Kidney epithelial cell (primary cell): ENCODE measurements around the gene MLST8. TPM values are rescaled to one million over a fixed set of nuclear protein-coding genes. Genes with fewer than 3 reads are reported as not detected.

Experiments used
- DNase-seq: peaks from one replicate; pipeline ENCODE4 v3.0.0-alpha.2; 2010; ENCODE audit warnings: low read depth
- H3K27me3 ChIP-seq: 2 replicates; pipeline ENCODE4 v1.6.0; 2011; ENCODE audit warnings: low read length; ENCODE audit not compliant: control insufficient read depth, insufficient read depth
- H3K36me3 ChIP-seq: 2 replicates; pipeline ENCODE4 v1.5.1; 2011; ENCODE audit warnings: low read length; ENCODE audit not compliant: control insufficient read depth, insufficient read depth
- H3K4me3 ChIP-seq: 2 replicates; pipeline ENCODE4 v1.5.1; 2011; ENCODE audit warnings: low read depth, mild to moderate bottlenecking, control low read depth, low read length
- total RNA-seq: library from RNA; depleted of rRNA; stranded (reverse); fragments of >200 nt; gene quantifications from 2 replicates; pipeline ENCODE4 v1.2.3, GENCODE V29; 2015
- TF ChIP-seq, protein P1 (sequence below): IDR thresholded peaks from 2 replicates; pipeline ENCODE4 v1.5.1; 2011; ENCODE audit warnings: mild to moderate bottlenecking, moderate library complexity, low read length, control low read depth, inconsistent platforms; ENCODE audit not compliant: insufficient read depth, poor library complexity, severe bottlenecking

Gene MLST8
- total RNA-seq, 1 donor from 2014 or later: 77.2 TPM

DNA sequence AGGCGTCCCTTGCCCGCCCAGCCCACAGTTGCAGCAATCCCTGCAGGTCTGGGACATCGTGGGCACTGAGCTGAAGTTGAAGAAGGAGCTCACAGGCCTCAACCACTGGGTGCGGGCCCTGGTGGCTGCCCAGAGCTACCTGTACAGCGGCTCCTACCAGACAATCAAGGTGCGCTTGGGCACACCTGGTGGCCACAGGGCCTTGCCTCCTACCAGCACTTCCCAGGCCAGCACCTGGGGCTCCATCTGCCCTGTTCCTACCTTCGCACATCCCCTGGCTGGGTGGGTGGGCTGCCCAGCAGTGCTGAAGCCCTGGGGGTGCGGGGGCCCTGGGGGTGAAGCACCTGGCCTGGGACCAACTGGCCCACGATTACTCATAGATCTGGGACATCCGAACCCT is 29.8 kb upstream of the MLST8 start:
- H3K36me3 ChIP-seq: peaks cover 4% of the 10 kb centered on the region
- TF ChIP-seq, protein P1, sequence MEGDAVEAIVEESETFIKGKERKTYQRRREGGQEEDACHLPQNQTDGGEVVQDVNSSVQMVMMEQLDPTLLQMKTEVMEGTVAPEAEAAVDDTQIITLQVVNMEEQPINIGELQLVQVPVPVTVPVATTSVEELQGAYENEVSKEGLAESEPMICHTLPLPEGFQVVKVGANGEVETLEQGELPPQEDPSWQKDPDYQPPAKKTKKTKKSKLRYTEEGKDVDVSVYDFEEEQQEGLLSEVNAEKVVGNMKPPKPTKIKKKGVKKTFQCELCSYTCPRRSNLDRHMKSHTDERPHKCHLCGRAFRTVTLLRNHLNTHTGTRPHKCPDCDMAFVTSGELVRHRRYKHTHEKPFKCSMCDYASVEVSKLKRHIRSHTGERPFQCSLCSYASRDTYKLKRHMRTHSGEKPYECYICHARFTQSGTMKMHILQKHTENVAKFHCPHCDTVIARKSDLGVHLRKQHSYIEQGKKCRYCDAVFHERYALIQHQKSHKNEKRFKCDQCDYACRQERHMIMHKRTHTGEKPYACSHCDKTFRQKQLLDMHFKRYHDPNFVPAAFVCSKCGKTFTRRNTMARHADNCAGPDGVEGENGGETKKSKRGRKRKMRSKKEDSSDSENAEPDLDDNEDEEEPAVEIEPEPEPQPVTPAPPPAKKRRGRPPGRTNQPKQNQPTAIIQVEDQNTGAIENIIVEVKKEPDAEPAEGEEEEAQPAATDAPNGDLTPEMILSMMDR: no peak
- DNase-seq: no peak
- H3K27me3 ChIP-seq: peaks cover 3% of the 10 kb centered on the region
- H3K4me3 ChIP-seq: no peak overlapping the region

DNA sequence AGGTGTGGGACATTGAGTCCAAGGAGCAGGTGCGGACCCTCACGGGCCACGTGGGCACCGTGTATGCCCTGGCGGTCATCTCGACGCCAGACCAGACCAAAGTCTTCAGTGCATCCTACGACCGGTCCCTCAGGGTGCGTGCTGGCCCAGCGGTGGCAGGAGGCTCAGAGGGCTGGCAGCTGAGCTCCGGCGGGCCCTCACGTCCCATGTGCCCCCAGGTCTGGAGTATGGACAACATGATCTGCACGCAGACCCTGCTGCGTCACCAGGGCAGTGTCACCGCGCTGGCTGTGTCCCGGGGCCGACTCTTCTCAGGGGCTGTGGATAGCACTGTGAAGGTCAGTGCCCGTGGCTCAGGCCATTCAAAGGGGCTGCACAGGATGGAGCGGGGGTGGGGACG is 29.2 kb upstream of the MLST8 start:
- TF ChIP-seq, protein P1: no peak
- peaks cover 4% of the 10 kb centered on the region for H3K36me3 ChIP-seq
- no peak overlapping the region for H3K4me3 ChIP-seq
- DNase-seq: no peak
- H3K27me3 ChIP-seq: peaks cover 3% of the 10 kb centered on the region

DNA sequence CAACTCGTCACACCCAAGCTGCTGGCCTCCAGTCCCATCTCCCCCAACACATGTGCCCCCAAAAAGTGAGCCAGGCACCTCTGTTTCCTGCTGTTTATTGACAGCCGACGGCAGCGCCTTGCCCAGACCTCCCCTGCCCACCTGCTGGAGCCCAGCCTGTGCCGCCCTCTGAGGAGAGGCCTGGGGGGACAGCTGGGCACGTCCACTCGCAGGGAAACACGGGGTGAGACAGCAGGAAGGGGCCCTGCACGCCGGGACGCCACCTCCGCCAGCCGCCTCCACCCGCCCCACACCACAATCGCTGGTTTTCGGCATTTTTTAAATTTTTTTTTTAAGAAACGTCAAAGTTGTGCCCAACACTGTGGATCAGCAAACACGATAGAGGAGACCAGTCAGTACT is 28.2 kb upstream of the MLST8 start:
- Histone ChIP-seq H3K4me3 (no peak overlapping the region), H3K27me3 (peaks cover 3% of the 10 kb centered on the region), H3K36me3 (peaks cover 4% of the 10 kb centered on the region)
- TF ChIP-seq, protein P1: no peak
- DNase-seq: no peak

DNA sequence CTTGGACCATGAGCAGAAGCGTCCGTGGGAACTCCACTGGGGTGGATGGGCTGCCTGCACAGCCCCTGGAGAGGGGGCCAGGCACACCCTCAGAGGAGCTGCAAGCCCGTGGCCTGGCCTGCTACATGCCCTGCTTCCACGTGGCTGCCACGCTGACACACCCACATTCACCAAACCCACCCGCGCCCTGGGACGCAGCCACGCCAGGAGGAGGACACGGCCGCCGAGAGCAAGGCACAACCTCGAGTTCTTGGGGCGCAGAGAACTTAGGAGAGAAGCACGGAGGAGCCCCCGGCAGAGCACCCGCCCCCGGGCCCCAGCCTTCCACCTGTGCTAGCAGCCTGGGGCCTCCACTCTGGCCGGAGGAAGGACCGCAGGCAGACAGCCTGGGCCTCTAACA is 27.7 kb upstream of the MLST8 start:
- no peak for DNase-seq
- Histone ChIP-seq H3K36me3 (peaks cover 4% of the 10 kb centered on the region), H3K27me3 (peaks cover 3% of the 10 kb centered on the region), H3K4me3 (no peak overlapping the region)
- TF ChIP-seq, protein P1: no peak

DNA sequence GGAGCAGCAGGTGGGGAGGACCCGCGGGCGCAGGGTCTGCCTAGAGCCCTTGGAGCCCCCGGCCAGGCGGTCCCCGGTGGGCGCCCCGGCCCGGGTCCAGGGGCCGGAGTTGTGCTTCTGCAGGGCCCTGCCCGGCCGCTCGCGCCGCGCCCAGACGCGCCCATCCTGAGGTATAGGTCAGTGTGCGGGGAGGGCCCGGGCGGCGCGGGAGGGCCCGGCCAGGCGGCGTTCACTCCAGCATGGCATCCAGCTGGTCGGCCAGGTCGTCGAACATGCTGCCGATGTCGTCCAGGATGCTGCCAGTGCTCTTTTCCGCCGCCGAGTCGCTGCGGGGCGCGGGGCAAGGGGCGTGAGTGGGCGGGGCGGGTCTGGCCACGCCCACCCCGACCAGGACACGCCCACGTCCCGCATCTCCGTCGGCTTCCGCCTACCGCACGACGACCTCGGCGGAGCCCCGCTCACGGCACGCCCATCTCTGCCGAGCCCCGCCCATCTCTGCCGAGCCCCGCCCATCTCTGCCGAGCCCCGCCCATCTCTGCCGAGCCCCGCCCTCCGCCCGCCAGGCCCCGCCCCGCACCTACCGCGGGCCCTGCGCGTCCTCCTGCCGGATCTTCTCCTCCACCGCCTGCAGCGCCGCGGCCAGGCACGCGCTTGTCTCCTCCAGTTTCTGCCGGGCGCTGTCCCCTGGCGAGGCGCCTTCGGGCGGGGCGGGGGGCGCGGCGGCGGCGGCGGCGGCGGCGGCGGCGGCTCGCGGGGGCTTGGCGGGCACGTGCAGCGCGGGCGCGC is 26.7 kb upstream of the MLST8 start:
- Histone ChIP-seq H3K36me3 (peaks cover 2% of the 10 kb centered on the region), H3K27me3 (peaks cover 3% of the 10 kb centered on the region), H3K4me3 (no peak overlapping the region)
- TF ChIP-seq, protein P1: no peak
- DNase-seq: no peak

DNA sequence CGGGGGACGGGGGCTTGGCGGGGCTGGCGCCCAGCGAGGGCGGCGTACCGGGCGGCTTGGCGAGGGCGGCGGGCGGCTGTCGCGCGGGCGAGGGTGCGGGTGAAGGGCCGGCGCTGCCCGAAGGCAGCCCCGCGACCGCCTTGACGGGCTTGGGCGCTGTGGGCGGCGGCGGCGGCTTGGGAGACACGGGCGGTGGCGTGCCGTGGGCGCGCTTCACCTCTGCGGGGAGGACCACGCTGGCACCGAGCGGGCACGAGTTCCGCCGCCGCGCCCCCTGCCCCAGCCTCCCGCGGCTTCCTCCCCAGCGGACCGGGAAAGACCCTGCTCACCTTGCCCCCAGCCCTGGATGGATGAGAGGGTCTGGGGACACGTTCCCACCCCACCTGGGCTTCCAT is 26.1 kb upstream of the MLST8 start:
- no peak overlapping the region for H3K4me3 ChIP-seq
- DNase-seq: no peak
- H3K27me3 ChIP-seq: peaks cover 3% of the 10 kb centered on the region
- H3K36me3 ChIP-seq: peaks cover 2% of the 10 kb centered on the region
- TF ChIP-seq, protein P1: no peak
